HFF-Myc (cell line): ENCODE measurements around the gene CDK9.

Source experiments
- DNase-seq: peaks from one replicate; pipeline ENCODE4 v3.0.0-alpha.2; 2011; ENCODE audit warnings: low read depth; ENCODE audit errors: extremely low read depth
- H3K4me3 ChIP-seq: replicated peaks from 2 replicates; pipeline ENCODE4 v1.5.1; 2011; ENCODE audit warnings: low read depth, mild to moderate bottlenecking, control low read depth, low read length
- CTCF ChIP-seq: IDR thresholded peaks from 2 replicates; pipeline ENCODE4 v1.5.1; 2012; ENCODE audit warnings: mild to moderate bottlenecking, low read depth, low read length, control low read depth; ENCODE audit errors: missing control alignments

CDK9 gene

GRCh38 chr9:127813686-127814226, 27.9 kb downstream of the CDK9 start:
- DNase-seq = no peak
- TF ChIP-seq CTCF = no peak

GRCh38 chr9:127814619-127815511, 29.0 kb downstream of the CDK9 start:
- TF ChIP-seq CTCF = no peak
- DNase-seq = no peak
- no peak overlapping the region for H3K4me3 ChIP-seq

More at GRCh38 chr9:127813686-127814226, 27.9 kb downstream of the CDK9 start:
- no peak overlapping the region for H3K4me3 ChIP-seq

GRCh38 chr9:127815512-127816361, 29.9 kb downstream of the CDK9 start:
- TF ChIP-seq CTCF = no peak
- DNase-seq = no peak
- no peak overlapping the region for H3K4me3 ChIP-seq

GRCh38 chr9:127816362-127816725, 30.5 kb downstream of the CDK9 start:
- TF ChIP-seq CTCF = no peak
- H3K4me3 ChIP-seq = no peak overlapping the region
- DNase-seq = no peak

- TF ChIP-seq CTCF = no peak
- DNase-seq = no peak
- no peak overlapping the region for H3K4me3 ChIP-seq
These were observed 30.9 kb downstream of the CDK9 start for GRCh38 chr9:127816728-127817127.

- DNase-seq = no peak
- TF ChIP-seq CTCF = no peak
- H3K4me3 ChIP-seq = no peak overlapping the region
These were observed 32.1 kb downstream of the CDK9 start for GRCh38 chr9:127817881-127818434.
